ENCODE measurements around the gene GCLC.
"Not testable (repeated sequence)": the region's sequence is repeated elsewhere in the genome, so short reads cannot be mapped to it uniquely, and the experiment has no call there.

Gene GCLC

GRCh38 chr6:53492860-53493634 is 51.9 kb downstream of the GCLC start:
- DNase-seq (ENCODE audit: low read depth): no peak

- no peak for DNase-seq (ENCODE audit: low read depth)
Measured at GRCh38 chr6:53487080-53487479, 57.8 kb downstream of the GCLC start.

DNA sequence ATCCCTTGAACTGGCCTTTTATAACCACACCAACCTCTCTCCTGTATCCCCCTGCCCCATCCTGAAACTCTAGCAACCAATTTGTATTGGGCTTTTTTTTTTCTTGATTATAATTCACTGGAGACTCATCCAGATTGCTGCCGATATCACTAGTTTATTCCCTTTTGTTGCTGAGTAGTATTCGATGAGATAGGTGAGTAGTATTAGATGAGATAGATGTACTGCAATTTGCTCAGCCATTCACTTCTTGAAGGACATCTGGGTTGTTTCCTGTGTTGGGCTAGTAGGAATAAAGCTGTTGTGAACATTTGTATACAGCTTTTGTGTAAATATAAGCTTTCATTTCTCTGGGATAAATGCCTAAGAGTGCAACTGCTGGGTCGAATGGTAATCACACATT is 58.2 kb downstream of the GCLC start:
- no peak for DNase-seq (ENCODE audit: low read depth)

GRCh38 chr6:53484476-53485280 is 60.2 kb downstream of the GCLC start:
- DNase-seq (ENCODE audit: low read depth): peak; percentile 6

GRCh38 chr6:53483423-53484353 is 61.2 kb downstream of the GCLC start:
- DNase-seq (ENCODE audit: low read depth): no peak

DNA sequence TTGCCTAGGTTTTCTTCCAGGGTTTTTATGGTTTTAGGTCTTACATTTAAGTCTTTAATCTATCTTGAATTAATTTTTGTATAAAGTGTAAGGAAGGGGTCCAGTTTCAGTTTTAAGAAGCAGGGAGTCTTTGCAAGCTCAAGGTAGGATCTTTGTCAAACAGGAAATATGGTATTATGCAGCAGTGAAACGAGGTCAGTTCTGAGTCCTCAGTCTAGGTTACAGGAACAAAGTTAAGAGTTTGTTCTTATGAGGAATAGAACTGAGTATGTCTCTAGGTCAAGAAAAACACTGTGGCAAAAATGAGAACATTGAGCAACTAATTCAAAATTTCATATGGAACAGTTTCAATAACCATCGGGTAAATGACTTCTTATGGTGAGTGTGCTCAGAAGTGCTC is 63.6 kb downstream of the GCLC start:
- no peak for DNase-seq (ENCODE audit: low read depth)

GRCh38 chr6:53480774-53481173 is 64.1 kb downstream of the GCLC start:
- not testable (repeated sequence) for DNase-seq (ENCODE audit: low read depth)

- no peak for DNase-seq (ENCODE audit: low read depth)
Measured at GRCh38 chr6:53479871-53480270, 65.0 kb downstream of the GCLC start.

GRCh38 chr6:53476964-53477363 is 67.9 kb downstream of the GCLC start:
- no peak for DNase-seq (ENCODE audit: low read depth)

DNA sequence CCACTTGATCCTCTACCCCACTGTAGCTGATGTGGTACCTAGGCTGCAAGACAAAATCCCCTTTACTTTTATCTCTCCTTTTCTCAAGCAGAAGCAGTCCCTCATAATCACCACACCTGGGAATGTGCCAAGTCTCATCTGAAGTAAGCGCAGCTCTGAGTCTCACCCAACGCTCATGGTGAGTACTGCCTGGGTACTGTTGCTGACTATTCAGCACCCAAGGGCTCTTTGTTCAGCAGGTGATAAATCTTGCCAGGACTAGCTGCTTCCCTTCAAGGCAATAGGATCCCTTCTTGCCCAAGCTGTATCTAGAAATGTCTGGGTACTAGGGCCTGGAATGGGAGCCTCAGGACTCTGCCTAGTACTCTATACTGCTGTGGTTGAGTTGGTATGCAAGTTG is 70.9 kb downstream of the GCLC start:
- DNase-seq (ENCODE audit: low read depth): no peak

- DNase-seq (ENCODE audit: low read depth): no peak
Measured at GRCh38 chr6:53469163-53469562, 75.7 kb downstream of the GCLC start.

GRCh38 chr6:53466257-53466656 is 78.6 kb downstream of the GCLC start:
- no peak for DNase-seq (ENCODE audit: low read depth)

DNA sequence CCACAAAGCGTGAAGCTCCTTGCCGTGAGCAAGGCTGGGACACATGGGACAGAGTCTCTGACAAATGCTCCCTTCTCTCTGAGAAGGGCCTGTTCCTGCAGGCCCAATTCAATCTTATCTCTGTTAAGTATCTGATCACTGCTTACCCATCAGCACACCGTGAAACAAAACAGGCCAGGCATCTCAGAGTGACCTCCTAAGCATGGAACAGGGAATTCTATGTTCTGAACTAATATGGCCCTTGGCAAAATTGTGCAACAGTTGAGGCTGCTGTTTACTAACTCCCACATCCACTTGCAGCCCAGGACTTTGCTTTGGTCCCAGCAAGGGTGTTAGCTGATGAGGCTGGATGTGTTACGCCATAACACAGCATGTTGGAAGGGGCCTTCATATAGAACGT is 79.2 kb downstream of the GCLC start:
- no peak for DNase-seq (ENCODE audit: low read depth)

GRCh38 chr6:53464927-53465460 is 79.9 kb downstream of the GCLC start:
- no peak for DNase-seq (ENCODE audit: low read depth)

DNA sequence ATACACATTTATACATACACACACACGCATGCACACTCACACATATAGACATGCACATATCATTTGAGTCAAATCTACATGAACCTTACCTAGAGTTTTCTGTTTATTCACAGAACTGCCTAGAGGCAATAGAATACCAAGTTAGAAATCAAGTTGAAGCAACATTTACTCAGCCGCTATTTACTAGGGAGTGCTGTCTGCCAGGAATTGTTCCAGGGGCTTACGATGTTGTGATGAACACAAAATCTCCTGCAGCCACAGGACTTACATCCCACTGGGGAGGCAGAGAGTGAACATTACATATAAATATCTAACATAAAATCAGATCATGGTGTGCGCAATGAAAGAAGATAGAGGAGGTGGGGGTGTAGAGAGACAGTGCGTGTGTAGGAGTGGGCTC is 80.4 kb downstream of the GCLC start:
- DNase-seq (ENCODE audit: low read depth): no peak

GRCh38 chr6:53461696-53462095 is 83.2 kb downstream of the GCLC start:
- DNase-seq (ENCODE audit: low read depth): no peak

DNA sequence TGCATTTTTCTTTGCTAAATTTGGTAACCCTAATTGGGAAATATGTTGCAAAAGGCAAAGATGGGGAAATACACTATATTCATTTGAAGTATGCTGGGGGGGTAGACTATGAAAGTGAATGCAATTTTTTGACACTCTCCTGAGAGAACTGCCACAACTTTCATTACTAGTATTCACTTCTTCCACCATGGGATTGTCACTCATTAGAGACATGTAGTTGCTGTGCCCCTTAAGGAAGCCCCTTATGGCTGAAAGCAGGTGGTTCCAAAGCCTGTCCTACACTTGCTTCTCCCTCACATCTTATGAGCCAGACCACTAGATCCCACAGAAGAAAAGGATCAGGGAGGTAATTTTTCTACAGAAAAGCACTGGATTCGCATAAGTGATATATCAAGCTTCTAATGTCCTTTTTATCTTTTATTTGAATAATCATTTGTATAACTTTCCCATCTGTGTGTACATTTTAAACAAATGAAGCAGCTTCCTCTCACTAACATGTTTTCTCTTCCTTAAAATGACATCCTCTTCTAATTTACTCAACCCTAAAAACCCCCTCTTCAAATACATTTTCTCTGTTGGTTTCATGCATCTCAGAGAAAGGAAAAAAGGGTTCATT is 83.8 kb downstream of the GCLC start:
- DNase-seq (ENCODE audit: low read depth): no peak

- DNase-seq (ENCODE audit: low read depth): no peak
Measured at GRCh38 chr6:53458105-53458866, 86.6 kb downstream of the GCLC start.

GRCh38 chr6:53456809-53457208 is 88.1 kb downstream of the GCLC start:
- no peak for DNase-seq (ENCODE audit: low read depth)

DNA sequence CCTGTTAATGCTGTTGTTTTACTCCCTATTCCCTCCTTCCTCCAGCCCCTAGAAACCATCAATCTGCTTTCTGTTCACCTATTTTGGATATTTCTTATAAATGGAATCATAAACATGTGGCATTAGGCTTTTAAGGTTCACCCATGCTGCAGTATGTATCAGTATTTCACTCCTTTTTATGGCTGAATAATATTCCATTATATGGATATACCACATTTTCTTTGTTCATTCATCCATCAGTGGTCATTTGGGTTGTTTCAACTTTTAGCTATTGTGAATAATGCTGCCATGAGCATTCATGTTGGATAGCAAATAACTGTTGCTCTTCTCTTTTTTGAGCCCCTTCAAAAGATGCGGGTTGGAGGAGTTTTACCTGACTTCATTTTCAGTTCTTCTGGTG is 89.2 kb downstream of the GCLC start:
- DNase-seq (ENCODE audit: low read depth): no peak

GRCh38 chr6:53451165-53451564 is 93.7 kb downstream of the GCLC start:
- no peak for DNase-seq (ENCODE audit: low read depth)
